ENCODE measurements around the gene NGLY1. TPM values are rescaled to one million over a fixed set of nuclear protein-coding genes. Genes with fewer than 3 reads are reported as not detected.

NGLY1 gene
- total RNA-seq, 4 donors from 2014 or later = 29.2 to 41.9 (median 35.9) TPM

DNA sequence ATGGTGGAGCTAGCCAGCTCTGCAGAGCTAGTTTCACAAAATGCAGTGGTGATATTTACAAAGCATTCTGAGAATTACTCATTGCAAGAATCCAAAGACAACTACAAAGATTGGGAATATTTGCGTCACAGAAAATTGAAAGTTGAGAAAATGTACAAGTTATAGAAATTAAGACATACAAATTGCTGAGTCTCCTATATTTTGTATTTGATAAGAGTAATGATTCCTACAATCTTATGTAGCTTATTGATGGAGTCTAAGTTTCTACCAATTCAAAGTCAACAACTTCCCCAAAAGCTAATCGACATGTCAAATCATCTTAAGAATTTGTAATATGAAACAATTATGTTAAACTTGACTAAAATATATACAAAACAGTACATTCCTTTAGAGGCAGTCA, 72.2 kb downstream of the NGLY1 start:
- DNase-seq (ENCODE audit: low spot score) (no peak), ATAC-seq (ENCODE audit: low FRiP score) (no peak)
- TF ChIP-seq CTCF (IDR thresholded peaks at IDR 0.05) = no peak

DNA sequence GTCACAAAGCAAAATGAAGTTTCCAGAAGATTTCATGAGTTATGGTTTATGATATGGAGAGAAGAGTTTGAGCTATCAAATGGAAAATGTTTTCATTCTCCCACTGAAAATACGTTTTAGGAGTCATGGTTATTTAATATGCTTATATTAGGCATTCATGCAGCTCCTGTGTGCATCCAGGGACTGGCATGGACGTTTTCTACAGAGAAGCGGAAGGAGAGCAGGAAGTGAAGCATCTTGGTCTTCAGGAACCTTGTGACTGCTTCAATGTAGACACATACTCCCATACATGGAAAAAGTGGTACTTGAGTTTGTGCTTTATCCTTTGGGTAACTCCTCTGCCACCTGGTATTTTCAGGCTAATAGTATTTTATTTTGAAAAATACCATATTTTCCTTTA, 75.2 kb downstream of the NGLY1 start:
- ATAC-seq (ENCODE audit: low FRiP score) (no peak), DNase-seq (ENCODE audit: low spot score) (no peak)
- TF ChIP-seq CTCF (IDR thresholded peaks at IDR 0.05) = no peak

DNA sequence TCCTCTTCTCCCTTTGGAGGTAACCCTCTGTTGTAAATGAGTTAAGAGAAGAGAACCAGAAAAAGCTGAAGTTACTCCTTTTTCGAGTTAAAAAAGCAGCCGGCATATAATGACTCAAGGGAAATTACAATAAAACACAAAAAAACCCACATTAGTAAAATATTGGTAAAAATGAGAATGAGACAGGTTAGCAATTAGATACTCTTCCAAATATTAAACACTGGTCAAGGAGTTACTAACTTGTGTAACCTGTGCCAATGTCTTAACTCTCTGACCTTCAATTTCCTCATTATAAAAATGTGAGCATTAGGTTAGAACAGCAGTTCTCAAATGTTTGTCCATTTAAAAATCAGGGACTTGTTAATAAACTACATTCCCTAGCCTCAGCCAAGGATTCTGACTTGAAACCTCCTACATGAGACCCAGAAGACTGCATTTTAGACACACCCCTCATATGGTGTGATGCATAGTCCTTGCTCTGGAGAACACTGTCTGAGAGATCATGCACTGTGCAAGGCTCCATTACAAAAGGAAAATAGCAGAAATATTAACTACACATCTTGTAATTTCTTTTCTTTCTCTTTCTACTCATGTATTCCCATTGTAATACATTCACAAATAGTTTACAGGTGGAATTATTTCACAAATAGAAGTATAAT, 75.8 kb downstream of the NGLY1 start:
- DNase-seq (ENCODE audit: low spot score) = no peak
- no peak for TF ChIP-seq CTCF (IDR thresholded peaks at IDR 0.05)
- ATAC-seq (ENCODE audit: low FRiP score) = no peak

GRCh38 chr3:25706213-25706612, 77.0 kb downstream of the NGLY1 start:
- no peak for ATAC-seq (ENCODE audit: low FRiP score)

GRCh38 chr3:25697553-25697952, 85.7 kb downstream of the NGLY1 start:
- DNase-seq (ENCODE audit: low spot score) = no peak
- no peak for TF ChIP-seq CTCF (IDR thresholded peaks at IDR 0.05)
- no peak for ATAC-seq (ENCODE audit: low FRiP score)

More at GRCh38 chr3:25706213-25706612, 77.0 kb downstream of the NGLY1 start:
- no peak for DNase-seq (ENCODE audit: low spot score)
- no peak for TF ChIP-seq CTCF (IDR thresholded peaks at IDR 0.05)

- no peak for ATAC-seq (ENCODE audit: low FRiP score)
- TF ChIP-seq CTCF (IDR thresholded peaks at IDR 0.05) = no peak
- DNase-seq (ENCODE audit: low spot score) = no peak
Observed at GRCh38 chr3:25695731-25696420, 87.4 kb downstream of the NGLY1 start.

DNA sequence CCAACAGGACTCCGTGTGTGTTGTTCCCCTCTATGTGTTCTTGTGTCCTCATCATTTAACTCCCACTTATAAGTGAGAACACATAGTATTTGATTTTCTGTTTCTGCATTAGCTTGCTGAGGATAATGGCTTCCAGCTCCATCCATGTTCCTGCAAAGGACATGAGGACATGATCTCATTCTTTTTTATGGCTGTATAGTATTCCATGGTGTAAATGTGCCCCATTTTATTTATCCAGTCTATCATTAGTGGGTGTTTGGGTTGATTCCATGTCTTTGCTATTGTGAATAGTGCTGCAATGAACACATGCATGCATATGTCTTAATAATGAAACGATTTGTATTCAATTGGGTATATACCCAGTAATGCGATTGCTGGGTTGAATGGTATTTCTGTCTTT, 90.0 kb downstream of the NGLY1 start:
- TF ChIP-seq CTCF (IDR thresholded peaks at IDR 0.05) = no peak
- no peak for ATAC-seq (ENCODE audit: low FRiP score)
- DNase-seq (ENCODE audit: low spot score) = no peak
